Thyroid gland (tissue), 4 donors: ENCODE data around the gene HRG. TPM values are rescaled to one million over a fixed set of nuclear protein-coding genes. Genes with fewer than 3 reads are reported as not detected.
"Not testable (repeated sequence)": the region's sequence is repeated elsewhere in the genome, so short reads cannot be mapped to it uniquely, and the experiment has no call there.

ENCODE experiments used
- DNase-seq, 2 donors: peaks; one replicate each; pipeline ENCODE4 v3.0.0-alpha.2; 2019
- H3K27ac ChIP-seq, 3 donors: fragments of 200-600 bp; sonication (generic); 1 replicate in 2 of 3; 2 replicates in 1 of 3; pipeline ENCODE4 v1.5.1; 2016 to 2019; ENCODE audit warnings: mild to moderate bottlenecking in 1 of 3, moderate library complexity in 1 of 3
- H3K27me3 ChIP-seq: fragments of 200-600 bp; sonication (generic); one replicate; pipeline ENCODE4 v1.5.1; 2019
- H3K36me3 ChIP-seq, 2 donors: fragments of 200-600 bp; sonication (generic); one replicate each; pipeline ENCODE4 v1.5.1; 2016 to 2019
- H3K4me1 ChIP-seq, 2 donors: fragments of 200-600 bp; sonication (generic); one replicate each; pipeline ENCODE4 v1.5.1; 2017 to 2019
- H3K4me3 ChIP-seq, 3 donors: fragments of 200-600 bp; sonication (generic); replicated peaks in 1 of 3; 1 replicate in 2 of 3; 2 replicates in 1 of 3; pipeline ENCODE4 v1.5.1; 2016; ENCODE audit warnings: mild to moderate bottlenecking in 1 of 3
- H3K9me3 ChIP-seq: fragments of 200-600 bp; sonication (generic); one replicate; pipeline ENCODE4 v1.5.1; 2017
- CTCF ChIP-seq, 6 experiments: fragments of 200-600 bp in 3 of 6; fragments of 450-650 bp in 3 of 6; sonication (generic) in 3 of 6; IDR thresholded peaks; one replicate each; pipeline ENCODE4 v1.5.1; 2016 to 2019; ENCODE audit warnings: antibody characterized with exemption in 6 of 6, mild to moderate bottlenecking in 2 of 6, inconsistent platforms in 1 of 6, moderate library complexity in 1 of 6
- POLR2A ChIP-seq, 2 donors: fragments of 450-650 bp; IDR thresholded peaks; one replicate each; pipeline ENCODE4 v1.6.1; 2017; ENCODE audit warnings: antibody characterized with exemption in 2 of 2, mild to moderate bottlenecking in 2 of 2, moderate library complexity in 1 of 2
- WGBS, 2 donors: methylation state at CpG; one replicate each; pipeline ENCODE4 v1.1.5; 2017; 5-methylcytosine and 5-hydroxymethylcytosine counted together
- intact Hi-C: fragments of 100-400 bp; cut with DNase I; formaldehyde crosslinking; loops from one replicate; pipeline ENCODE4 v1.15.1; 2023
- total RNA-seq, 4 donors: library from RNA; depleted of rRNA; stranded (reverse); fragments of >200 nt; gene quantifications; one replicate each; pipeline ENCODE4 v1.2.3, GENCODE V29; 2016

Gene HRG
- total RNA-seq, 4 donors from 2014 or later, result 0.34 TPM; not detected in 3

- Histone ChIP-seq H3K27me3 (no peaks in the 10 kb centered on the region), H3K36me3 (no peaks in the 10 kb centered on the region), H3K4me3 (no peak overlapping the region), H3K4me1 (no peaks in the 10 kb centered on the region), H3K9me3 (no peaks in the 10 kb centered on the region), H3K27ac (no peak overlapping the region)
- TF ChIP-seq POLR2A (IDR thresholded peaks at IDR 0.05) (no peak), CTCF (IDR thresholded peaks at IDR 0.05) (no peak)
- no peak for DNase-seq
- WGBS, 2 donors, result 85 to 90% methylated on average over 3 of the region's 3 CpGs
- intact Hi-C loops, result no loop called here
These were observed 28.0 kb downstream of the HRG start for GRCh38 chr3:186693843-186694242.

GRCh38 chr3:186694288-186695032 lies 28.6 kb downstream of the HRG start:
- Histone ChIP-seq H3K27me3 (no peaks in the 10 kb centered on the region), H3K4me3 (no peak overlapping the region), H3K4me1 (no peaks in the 10 kb centered on the region), H3K36me3 (no peaks in the 10 kb centered on the region), H3K27ac (no peak overlapping the region), H3K9me3 (no peaks in the 10 kb centered on the region)
- DNase-seq, result no peak
- WGBS, 2 donors, result 84 to 87% methylated on average over 6 of the region's 6 CpGs
- TF ChIP-seq POLR2A (IDR thresholded peaks at IDR 0.05) (no peak), CTCF (IDR thresholded peaks at IDR 0.05) (no peak)
- intact Hi-C loops, result no loop called here

GRCh38 chr3:186696522-186696921 lies 30.7 kb downstream of the HRG start:
- Histone ChIP-seq H3K9me3 (no peaks in the 10 kb centered on the region), H3K27ac (no peak overlapping the region), H3K4me3 (no peak overlapping the region), H3K36me3 (no peaks in the 10 kb centered on the region), H3K4me1 (no peaks in the 10 kb centered on the region), H3K27me3 (no peaks in the 10 kb centered on the region)
- intact Hi-C loops, result no loop called here
- DNase-seq, result no peak
- WGBS, 2 donors, result 83 to 91% methylated on average over 2 of the region's 2 CpGs
- TF ChIP-seq CTCF (IDR thresholded peaks at IDR 0.05) (no peak), POLR2A (IDR thresholded peaks at IDR 0.05) (no peak)

GRCh38 chr3:186697510-186697909 lies 31.7 kb downstream of the HRG start:
- no peak for DNase-seq
- Histone ChIP-seq H3K27me3 (no peaks in the 10 kb centered on the region), H3K4me1 (no peaks in the 10 kb centered on the region), H3K27ac (no peak overlapping the region), H3K9me3 (no peaks in the 10 kb centered on the region), H3K4me3 (no peak overlapping the region), H3K36me3 (no peaks in the 10 kb centered on the region)
- intact Hi-C loops, result no loop called here
- TF ChIP-seq CTCF (IDR thresholded peaks at IDR 0.05), result no peak
- TF ChIP-seq POLR2A (IDR thresholded peaks at IDR 0.05), result no peak
- WGBS, 2 donors, result 75 to 95% methylated on average over 4 of the region's 4 CpGs

GRCh38 chr3:186700267-186700666 lies 34.5 kb downstream of the HRG start:
- no peak for DNase-seq
- Histone ChIP-seq H3K27ac (no peak overlapping the region), H3K4me1 (no peaks in the 10 kb centered on the region), H3K4me3 (no peak overlapping the region), H3K36me3 (no peaks in the 10 kb centered on the region), H3K9me3 (no peaks in the 10 kb centered on the region), H3K27me3 (no peaks in the 10 kb centered on the region)
- no peak for TF ChIP-seq CTCF (IDR thresholded peaks at IDR 0.05)
- TF ChIP-seq POLR2A (IDR thresholded peaks at IDR 0.05), result no peak
- WGBS, 2 donors, result 90 to 91% methylated on average over 3 of the region's 3 CpGs
- intact Hi-C loops, result no loop called here

- intact Hi-C loops, H3K27ac ChIP-seq, H3K4me1 ChIP-seq, H3K4me3 ChIP-seq, H3K36me3 ChIP-seq, H3K9me3 ChIP-seq, H3K27me3 ChIP-seq, DNase-seq: not testable (repeated sequence)
These were observed 36.6 kb downstream of the HRG start for GRCh38 chr3:186702451-186702850.
